H1 (cell line): Measurements from ENCODE around the gene KCNQ1.

ENCODE experiments used
- CEBPB ChIP-seq: IDR thresholded peaks from 2 replicates; pipeline ENCODE4 v1.6.1; 2012; ENCODE audit warnings: low read depth, low read length
- CREB1 ChIP-seq: IDR thresholded peaks from 2 replicates; pipeline ENCODE4 v1.6.1; 2012; ENCODE audit warnings: inconsistent platforms
- CTCF ChIP-seq, 3 experiments: IDR thresholded peaks; 1 replicate in 2 of 3; 2 replicates in 1 of 3; pipeline versions ENCODE4 v1.5.1 to v1.6.1; 2011; ENCODE audit warnings: low read length in 3 of 3, mild to moderate bottlenecking in 3 of 3, inconsistent platforms in 2 of 3, low read depth in 1 of 3, moderate library complexity in 1 of 3; ENCODE audit not compliant: insufficient read depth in 1 of 3; ENCODE audit errors: control extremely low read depth in 1 of 3
- EGR1 ChIP-seq: IDR thresholded peaks from 2 replicates; pipeline ENCODE4 v1.6.1; 2011; ENCODE audit warnings: low read depth, low read length, borderline replicate concordance
- EP300 ChIP-seq, 2 experiments: IDR thresholded peaks; 1 replicate in 1 of 2; 2 replicates in 1 of 2; pipeline ENCODE4 v1.6.1; 2011 to 2012; ENCODE audit warnings: low read depth in 2 of 2, low read length in 2 of 2, mild to moderate bottlenecking in 2 of 2, borderline replicate concordance in 1 of 2, inconsistent platforms in 1 of 2, moderate library complexity in 1 of 2
- EZH2 ChIP-seq: fragments of 200-600 bp; sonication (generic); IDR thresholded peaks from 2 replicates; pipeline ENCODE4 v1.7.1; 2012; ENCODE audit warnings: low read depth, mild to moderate bottlenecking, moderate library complexity, low read length, inconsistent platforms; ENCODE audit not compliant: severe bottlenecking
- GABPA ChIP-seq: IDR thresholded peaks from 2 replicates; pipeline ENCODE4 v1.6.1; 2011; ENCODE audit warnings: mild to moderate bottlenecking, low read length, moderate library complexity, borderline replicate concordance; ENCODE audit not compliant: insufficient read depth
- POLR2AphosphoS5 ChIP-seq: IDR thresholded peaks from 2 replicates; pipeline ENCODE4 v1.6.1; 2011; ENCODE audit warnings: low read depth, low read length
- RAD21 ChIP-seq, 2 experiments: IDR thresholded peaks in 1 of 2; conservative IDR thresholded peaks in 1 of 2; 2 replicates each; pipeline ENCODE4 v1.6.1; 2011; ENCODE audit warnings: low read depth in 2 of 2, low read length in 2 of 2, improper control_type of control experiment in 1 of 2, inconsistent platforms in 1 of 2, mild to moderate bottlenecking in 1 of 2, moderate library complexity in 1 of 2
- TBP ChIP-seq: IDR thresholded peaks from 2 replicates; pipeline ENCODE4 v1.6.1; 2011; ENCODE audit warnings: low read depth, low read length, improper control_type of control experiment
- YY1 ChIP-seq: IDR thresholded peaks from 2 replicates; pipeline ENCODE4 v1.6.1; 2011; ENCODE audit warnings: low read depth, mild to moderate bottlenecking, low read length

GRCh38 chr11:2881076-2881980, 436.5 kb downstream of the KCNQ1 start:
- no peak for TF ChIP-seq CTCF (IDR thresholded peaks at IDR 0.05; ENCODE audit: control extremely low read depth in 1 of 3, insufficient read depth in 1 of 3, low read depth in 1 of 3, low read length in 3 of 3)
- no peak for TF ChIP-seq YY1
- no peak for TF ChIP-seq CEBPB
- TF ChIP-seq EP300 (IDR thresholded peaks at IDR 0.05; ENCODE audit: borderline replicate concordance in 1 of 2, low read depth in 2 of 2, low read length in 2 of 2): no peak
- no peak for TF ChIP-seq GABPA
- no peak for TF ChIP-seq TBP
- TF ChIP-seq POLR2AphosphoS5: no peak
- TF ChIP-seq CREB1: no peak
- TF ChIP-seq EZH2: no peak
- TF ChIP-seq RAD21 (IDR thresholded peaks at IDR 0.05 in 1 of 2, conservative IDR thresholded peaks at IDR 0.05 in 1 of 2; ENCODE audit: low read depth in 2 of 2, low read length in 2 of 2): no peak
- no peak for TF ChIP-seq EGR1
